Osteocyte (in vitro differentiated cells): ENCODE data around the gene LARGE2. TPM values are rescaled to one million over a fixed set of nuclear protein-coding genes. Genes with fewer than 3 reads are reported as not detected.

ENCODE experiments used
- DNase-seq: peaks from one replicate; pipeline ENCODE4 v3.0.0; 2021; ENCODE audit warnings: mixed read lengths; ENCODE audit not compliant: unreplicated experiment; ENCODE audit errors: extremely low spot score
- H3K27ac Mint-ChIP-seq: one replicate; pipeline ENCODE4 v1.8.0; 2021; ENCODE audit warnings: mild to moderate bottlenecking, mixed read lengths; ENCODE audit not compliant: unreplicated experiment
- H3K27me3 Mint-ChIP-seq: one replicate; pipeline ENCODE4 v1.8.0; 2021; ENCODE audit warnings: mixed read lengths; ENCODE audit not compliant: unreplicated experiment
- H3K36me3 Mint-ChIP-seq: one replicate; pipeline ENCODE4 v1.8.0; 2021; ENCODE audit warnings: mixed read lengths; ENCODE audit not compliant: unreplicated experiment
- H3K4me1 Mint-ChIP-seq: one replicate; pipeline ENCODE4 v1.8.0; 2021; ENCODE audit warnings: mixed read lengths; ENCODE audit not compliant: unreplicated experiment
- H3K4me3 Mint-ChIP-seq: one replicate; pipeline ENCODE4 v1.8.0; 2021; ENCODE audit warnings: mild to moderate bottlenecking, moderate library complexity, mixed read lengths; ENCODE audit not compliant: unreplicated experiment
- H3K9me3 Mint-ChIP-seq: one replicate; pipeline ENCODE4 v1.8.0; 2021; ENCODE audit warnings: mixed read lengths; ENCODE audit not compliant: unreplicated experiment
- CTCF ChIP-seq: fragments of 200-600 bp; sonication (generic); IDR thresholded peaks from 2 replicates; pipeline ENCODE4 v1.5.0; 2021; ENCODE audit warnings: antibody characterized with exemption, mild to moderate bottlenecking, moderate library complexity
- total RNA-seq: library from RNA; stranded (reverse); gene quantifications from 2 replicates; pipeline ENCODE4 v1.2.1, GENCODE V29; 2021

The LARGE2 gene
- total RNA-seq, 1 donor from 2014 or later = not detected

- Mint-ChIP-seq H3K4me1 (peaks cover 10% of the 10 kb centered on the region), H3K36me3 (peaks cover 37% of the 10 kb centered on the region), H3K4me3 (no peak overlapping the region), H3K9me3 (peaks cover 9% of the 10 kb centered on the region), H3K27me3 (no peaks in the 10 kb centered on the region), H3K27ac (no peak overlapping the region)
- TF ChIP-seq CTCF = no peak
- DNase-seq = no peak
These were observed 38.1 kb downstream of the LARGE2 start for GRCh38 chr11:45960387-45961095.

GRCh38 chr11:45961751-45962240 is 39.3 kb downstream of the LARGE2 start:
- Mint-ChIP-seq H3K36me3 (peaks cover 31% of the 10 kb centered on the region), H3K9me3 (peaks cover 9% of the 10 kb centered on the region), H3K4me3 (no peak overlapping the region), H3K4me1 (peaks cover 10% of the 10 kb centered on the region), H3K27ac (no peak overlapping the region), H3K27me3 (no peaks in the 10 kb centered on the region)
- DNase-seq = no peak
- no peak for TF ChIP-seq CTCF

GRCh38 chr11:45964911-45965389 is 42.5 kb downstream of the LARGE2 start:
- H3K36me3 Mint-ChIP-seq = peaks cover 17% of the 10 kb centered on the region
- H3K9me3 Mint-ChIP-seq = peaks cover 2% of the 10 kb centered on the region
- H3K4me1 Mint-ChIP-seq = no peaks in the 10 kb centered on the region
- H3K27me3 Mint-ChIP-seq = no peaks in the 10 kb centered on the region
- no peak for DNase-seq
- no peak overlapping the region for H3K27ac Mint-ChIP-seq
- H3K4me3 Mint-ChIP-seq = no peak overlapping the region
- peak; percentile 94 for TF ChIP-seq CTCF

GRCh38 chr11:45967506-45967905 is 45.0 kb downstream of the LARGE2 start:
- TF ChIP-seq CTCF = no peak
- H3K9me3 Mint-ChIP-seq = no peaks in the 10 kb centered on the region
- H3K27ac Mint-ChIP-seq = no peak overlapping the region
- no peak for DNase-seq
- no peak overlapping the region for H3K4me3 Mint-ChIP-seq
- peaks cover 20% of the 10 kb centered on the region for H3K36me3 Mint-ChIP-seq
- no peaks in the 10 kb centered on the region for H3K27me3 Mint-ChIP-seq
- no peaks in the 10 kb centered on the region for H3K4me1 Mint-ChIP-seq

GRCh38 chr11:45968901-45969300 is 46.4 kb downstream of the LARGE2 start:
- no peak overlapping the region for H3K27ac Mint-ChIP-seq
- no peak for DNase-seq
- no peaks in the 10 kb centered on the region for H3K27me3 Mint-ChIP-seq

More at GRCh38 chr11:45968901-45969300, 46.4 kb downstream of the LARGE2 start:
- no peak for TF ChIP-seq CTCF
- H3K9me3 Mint-ChIP-seq = no peaks in the 10 kb centered on the region
- H3K4me1 Mint-ChIP-seq = no peaks in the 10 kb centered on the region
- H3K4me3 Mint-ChIP-seq = no peak overlapping the region
- peaks cover 22% of the 10 kb centered on the region for H3K36me3 Mint-ChIP-seq
